ENCODE data around the gene NXN.
"Not testable (repeated sequence)": the region's sequence is repeated elsewhere in the genome, so short reads cannot be mapped to it uniquely, and the experiment has no call there.

Gene NXN

DNA sequence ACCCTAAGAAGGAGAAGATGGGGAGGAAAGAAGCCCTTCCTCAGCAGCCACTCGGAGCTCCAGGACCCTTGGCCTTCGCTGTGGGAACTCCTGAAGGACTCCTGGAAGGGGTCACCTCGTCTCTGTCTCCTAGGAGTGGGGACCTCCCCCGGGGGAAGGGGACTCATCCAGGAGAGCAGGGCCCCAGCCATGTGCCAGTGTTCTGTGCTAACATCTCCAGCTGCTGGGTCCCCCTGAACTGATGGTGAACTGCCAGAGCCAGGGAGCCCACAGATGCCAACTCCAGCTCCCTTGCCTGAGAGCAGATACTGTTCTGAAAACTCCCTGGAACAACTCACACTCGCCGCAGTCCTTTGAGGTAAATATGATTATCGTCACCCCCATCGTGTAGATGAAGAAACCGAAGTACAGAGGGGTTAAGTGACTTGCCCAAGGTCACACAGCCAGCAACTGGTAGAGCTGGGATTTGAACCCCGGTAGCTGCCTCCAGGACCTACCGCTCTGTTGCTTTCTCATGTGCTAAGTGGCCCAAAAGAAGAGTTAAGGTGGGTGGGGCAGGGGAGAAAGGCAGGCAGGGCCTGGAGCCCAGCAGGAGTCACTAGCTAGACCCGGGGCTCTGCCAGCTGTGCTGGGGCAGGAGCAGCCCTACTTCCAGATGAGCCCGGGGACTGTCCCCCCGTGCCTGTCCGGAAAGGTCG lies 27.9 kb upstream of the NXN start:
- no peak for DNase-seq

DNA sequence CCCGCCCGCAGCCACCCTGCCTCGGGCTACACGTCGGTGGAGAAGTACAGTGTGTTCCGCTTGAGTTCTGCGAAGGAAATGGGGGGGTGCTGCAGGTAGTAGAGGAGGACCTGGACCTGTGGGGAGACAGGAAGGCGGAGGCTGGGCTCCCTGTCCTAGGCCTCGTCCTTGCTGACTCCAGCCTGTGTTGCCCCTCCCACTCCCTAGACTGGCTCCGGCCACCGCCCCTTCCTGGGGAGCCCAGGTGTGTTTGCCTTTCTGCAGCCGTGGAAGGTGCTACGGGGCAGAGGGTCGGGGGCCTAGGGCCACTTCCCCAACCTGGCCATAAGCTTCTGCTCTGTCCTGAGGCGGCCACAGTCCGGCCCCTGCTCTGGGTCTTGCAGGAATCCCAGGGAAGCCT lies 26.5 kb upstream of the NXN start:
- DNase-seq = no peak

DNA sequence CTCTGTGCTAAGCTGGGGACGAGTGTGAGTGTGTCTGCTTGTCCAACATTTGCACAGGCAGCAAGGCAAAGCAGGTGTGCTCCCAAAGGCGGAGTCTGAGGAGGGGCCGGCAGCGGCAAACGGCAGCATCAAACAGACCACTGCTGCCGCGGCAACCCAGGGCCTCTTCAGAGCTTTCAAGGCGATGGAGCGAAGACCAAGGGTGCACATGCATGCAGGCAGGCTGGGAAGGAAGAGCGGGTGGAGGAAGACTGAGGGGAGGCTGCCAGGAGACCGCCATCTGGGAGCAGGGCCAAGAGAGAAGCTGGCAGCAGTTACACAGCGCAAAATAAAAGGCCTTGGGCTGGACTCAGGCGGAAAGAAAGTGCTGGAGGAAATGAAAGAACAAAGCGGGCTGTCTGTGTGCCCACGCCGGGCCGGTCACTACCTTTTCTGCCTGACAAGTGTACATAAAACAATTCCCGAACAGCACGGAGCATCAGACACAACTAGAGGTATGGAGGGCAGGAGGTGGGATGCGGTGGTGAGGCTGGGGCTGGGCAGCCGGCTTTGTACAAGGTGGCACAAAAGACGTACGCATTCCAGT lies 25.9 kb upstream of the NXN start:
- peak in 57 of 58 donors; percentile 28 to 95 (median 80) for DNase-seq

DNA sequence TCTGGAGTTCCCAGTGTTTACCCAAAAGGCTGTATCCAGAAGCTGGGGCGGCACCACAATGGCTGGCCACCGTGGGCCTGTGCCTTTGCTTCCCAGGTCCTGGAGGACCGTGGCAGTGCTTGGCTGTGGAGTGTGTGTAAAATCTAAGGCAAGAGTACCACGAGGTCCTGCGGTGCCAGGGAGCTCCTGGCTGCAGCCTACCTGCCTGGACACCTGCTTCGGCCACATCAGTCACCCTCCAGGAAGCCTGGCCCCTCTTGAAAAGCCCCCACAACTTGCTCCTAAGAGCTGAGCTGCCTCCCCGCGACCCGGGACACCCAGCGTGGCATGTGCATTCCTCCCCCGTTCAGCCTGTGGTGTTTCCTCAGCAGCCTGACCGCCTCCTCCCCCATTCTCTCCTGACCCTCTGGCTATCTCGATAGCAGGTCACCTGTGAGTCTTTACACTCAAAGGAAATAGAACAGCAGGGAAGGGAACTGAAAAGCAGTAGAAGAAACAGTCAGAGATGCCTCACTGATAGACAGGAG lies 25.3 kb upstream of the NXN start:
- DNase-seq = no peak

DNA sequence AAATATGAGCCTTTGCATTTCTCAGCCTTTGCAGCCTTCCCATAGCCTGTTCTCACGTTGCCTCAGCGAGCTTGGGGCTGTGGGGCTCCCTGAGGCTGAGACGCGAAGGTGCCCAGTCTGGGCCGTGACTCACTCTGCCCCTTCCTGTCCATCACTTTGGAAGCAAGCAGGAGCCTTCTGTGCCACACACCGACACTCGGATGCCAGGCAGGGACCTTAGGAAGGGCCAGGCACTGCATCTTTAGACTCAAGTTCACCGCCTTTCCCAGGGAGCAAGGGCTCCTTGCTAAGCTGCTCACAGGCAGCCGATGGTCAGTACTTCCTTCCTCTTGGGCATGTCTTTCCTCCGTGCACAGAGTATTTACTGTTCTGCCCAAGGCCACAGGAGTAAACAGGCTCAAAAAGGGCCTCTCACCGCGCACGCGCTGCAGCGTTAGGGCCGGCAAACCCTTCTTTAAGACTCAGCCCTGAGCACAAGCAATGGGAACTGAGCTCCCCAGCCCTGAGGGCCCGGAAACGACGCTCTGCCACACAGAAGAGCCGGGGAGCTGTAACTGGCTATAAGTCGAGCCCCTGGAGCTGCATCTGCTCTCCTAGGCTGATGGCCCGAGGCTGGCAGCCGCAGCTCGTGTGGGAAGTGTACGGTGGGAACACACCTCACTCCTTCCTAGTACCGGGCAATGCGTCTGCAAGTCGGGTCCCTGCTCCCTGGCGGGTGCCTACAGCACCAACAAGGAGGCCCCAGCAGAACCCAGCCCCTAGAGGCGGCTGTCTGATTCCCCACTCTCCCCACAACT lies 24.6 kb upstream of the NXN start:
- peak in 10 of 58 donors; percentile 13 to 57 (median 28) for DNase-seq

DNA sequence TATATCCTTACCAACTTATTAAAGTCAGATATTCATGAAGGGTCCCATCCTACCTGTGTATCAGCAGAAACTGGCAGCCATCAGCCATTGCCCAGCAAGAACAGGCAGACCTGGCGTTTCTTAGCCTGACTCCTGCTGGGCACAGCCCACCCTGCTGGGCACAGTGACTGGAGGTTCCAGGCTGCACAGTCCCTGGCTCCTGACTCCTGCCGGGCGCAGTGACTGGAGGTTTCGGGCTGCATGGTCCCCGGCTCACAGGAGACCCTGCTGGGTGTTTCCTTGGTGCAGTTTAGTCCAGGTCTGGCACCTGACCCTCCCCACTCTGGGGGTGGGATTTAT lies 24.0 kb upstream of the NXN start:
- no peak for DNase-seq

- peak in 34 of 58 donors; percentile 12 to 76 (median 48) for DNase-seq
Measured at GRCh38 chr17:1002771-1003555, 23.4 kb upstream of the NXN start.

DNA sequence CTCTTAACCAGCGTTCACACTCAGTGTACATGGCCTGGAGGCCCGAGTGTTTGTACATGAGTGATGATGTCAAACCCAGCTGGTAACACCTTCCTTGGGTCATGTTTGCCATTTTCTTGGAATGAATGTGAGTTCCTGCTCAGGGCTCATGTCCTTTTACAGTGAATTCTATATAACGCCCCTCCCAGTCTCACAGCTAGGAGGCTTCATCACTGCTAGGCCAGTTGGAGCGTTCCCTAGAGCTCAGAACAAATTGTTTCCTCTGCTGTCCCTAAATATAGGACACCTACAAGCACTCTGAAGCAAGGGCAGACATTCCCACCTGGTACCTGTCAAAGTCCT lies 22.8 kb upstream of the NXN start:
- no peak for DNase-seq

DNA sequence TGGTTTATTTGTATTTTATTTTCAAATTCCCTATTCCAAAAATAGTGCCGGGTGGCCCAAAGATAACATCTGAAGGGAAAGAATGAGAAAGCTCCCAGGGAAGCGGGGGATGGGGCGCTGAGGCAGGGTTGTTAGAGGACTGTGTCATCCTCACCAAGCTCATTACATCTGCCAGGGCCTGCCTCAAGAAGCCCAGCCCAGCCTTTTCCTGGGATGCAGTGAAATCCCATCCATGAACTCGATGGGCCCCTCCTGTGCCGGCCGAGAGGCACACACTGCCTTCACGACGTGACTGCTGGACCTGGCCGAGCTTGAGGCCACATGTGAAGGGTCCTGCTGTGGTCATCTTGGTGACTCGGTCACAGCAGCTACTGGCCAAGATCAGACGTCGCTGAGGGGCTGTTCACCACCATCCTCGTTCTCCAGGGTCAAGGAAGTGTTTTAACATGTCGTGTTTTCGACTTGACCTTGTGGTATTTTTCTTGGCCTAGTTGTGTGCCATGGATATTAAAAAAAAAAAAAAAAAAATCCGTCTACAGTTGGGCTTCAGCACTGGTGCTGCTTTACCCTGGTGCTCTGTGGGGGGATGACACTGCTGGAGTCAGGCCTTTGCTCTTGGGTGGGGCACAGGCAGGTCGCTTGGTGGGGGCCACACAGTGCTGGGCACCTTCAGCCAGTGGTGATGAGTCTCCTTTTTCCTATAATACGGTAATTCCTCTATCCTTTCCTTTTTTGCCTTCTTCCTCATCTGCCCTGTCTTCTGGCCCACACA lies 22.2 kb upstream of the NXN start:
- DNase-seq = peak in 2 of 58 donors; percentile 21 to 37

GRCh38 chr17:1000597-1001461 lies 21.3 kb upstream of the NXN start:
- DNase-seq = peak in 5 of 58 donors; percentile 11 to 39 (median 21)

GRCh38 chr17:998111-998510 lies 18.5 kb upstream of the NXN start:
- no peak for DNase-seq

- peak; percentile 51 to 99 (median 91) for DNase-seq
Measured at GRCh38 chr17:996554-997344, 17.2 kb upstream of the NXN start, which contains the start of gene TIMM22. Gene TIMM22, plus strand, starts transcription at chr17:997129. Its CDS starts 14 bp downstream, at chr17:997143.

DNA sequence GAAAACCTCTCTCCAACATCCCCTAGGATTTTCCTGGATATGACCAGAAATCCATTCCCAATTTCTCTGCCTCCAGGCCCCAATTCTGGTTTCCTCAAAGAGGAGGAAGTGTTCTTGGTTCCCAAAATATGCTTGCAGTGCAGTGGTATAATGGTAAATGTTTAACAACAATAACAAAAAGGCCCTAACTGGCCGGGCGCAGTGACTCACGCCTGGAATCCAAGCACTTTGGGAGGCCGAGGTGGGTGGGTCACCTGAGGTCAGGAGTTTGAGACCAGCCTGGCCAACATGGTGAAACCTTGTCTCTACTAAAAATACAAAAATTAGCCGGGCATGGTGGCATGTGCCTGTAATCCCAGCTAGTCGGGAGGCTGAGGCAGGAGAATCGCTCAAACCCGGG lies 15.7 kb upstream of the NXN start:
- not testable (repeated sequence) for DNase-seq

GRCh38 chr17:992933-993332 lies 13.4 kb upstream of the NXN start:
- no peak for DNase-seq

- no peak for DNase-seq
Measured at GRCh38 chr17:988561-988960, 9.0 kb upstream of the NXN start.

DNA sequence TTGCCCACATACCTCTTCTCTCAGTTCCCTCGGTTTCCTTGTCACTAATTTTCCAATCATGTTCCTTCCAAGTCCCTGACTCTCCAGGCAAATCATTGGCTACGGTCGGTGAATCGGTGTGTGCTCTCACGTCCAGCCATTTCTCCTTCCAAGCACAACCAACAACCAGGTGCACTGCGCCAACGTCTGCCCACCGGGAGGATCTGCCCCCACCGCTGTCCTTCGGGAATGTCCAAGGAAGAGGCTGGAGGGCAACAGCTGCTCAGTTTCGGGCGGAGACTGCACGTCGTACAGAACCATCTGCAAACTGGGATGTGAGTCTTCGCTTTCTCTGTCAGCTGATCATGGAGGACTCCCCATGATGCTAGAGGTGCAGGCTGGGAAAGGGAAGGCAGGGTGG lies 8.4 kb upstream of the NXN start:
- no peak for DNase-seq

GRCh38 chr17:986322-986929 lies 6.8 kb upstream of the NXN start:
- no peak for DNase-seq

GRCh38 chr17:983921-984320 lies 4.3 kb upstream of the NXN start:
- no peak for DNase-seq

All from anterior cingulate cortex (tissue), 58 donors.